ENCODE results near the gene TNIP3.

GRCh38 chr4:121143131-121143530 lies 21.0 kb downstream of the TNIP3 start:
- TF ChIP-seq POLR2A (IDR thresholded peaks at IDR 0.05): no peak
- TF ChIP-seq CTCF (IDR thresholded peaks at IDR 0.05): no peak
